Gastroesophageal sphincter (tissue), 4 donors: Measurements from ENCODE around the gene ELAVL3. TPM values are rescaled to one million over a fixed set of nuclear protein-coding genes. Genes with fewer than 3 reads are reported as not detected.

Experiments
- ATAC-seq: fragments of 150-250 bp; one replicate; pipeline ENCODE4 v1.9.1; 2016; ENCODE audit warnings: mild to moderate bottlenecking, moderate library complexity
- H3K27ac ChIP-seq, 4 donors: fragments of 200-600 bp; sonication (generic) in 3 of 4; 1 replicate in 3 of 4; 2 replicates in 1 of 4; pipeline ENCODE4 v1.5.1; 2016 to 2019
- H3K27me3 ChIP-seq: fragments of 200-600 bp; sonication (generic); one replicate; pipeline ENCODE4 v1.5.1; 2019
- H3K36me3 ChIP-seq, 2 donors: fragments of 200-600 bp; sonication (generic); one replicate each; pipeline ENCODE4 v1.5.1; 2019; ENCODE audit warnings: control low read depth in 1 of 2
- H3K4me1 ChIP-seq, 3 donors: fragments of 200-600 bp; sonication (generic); 1 replicate in 2 of 3; 2 replicates in 1 of 3; pipeline ENCODE4 v1.5.1; 2016 to 2019; ENCODE audit warnings: control low read depth in 2 of 3
- H3K4me3 ChIP-seq, 2 donors: fragments of 200-600 bp; sonication (generic); one replicate each; pipeline ENCODE4 v1.5.1; 2019; ENCODE audit warnings: mild to moderate bottlenecking in 1 of 2, moderate library complexity in 1 of 2
- H3K9me3 ChIP-seq, 3 donors: fragments of 200-600 bp; sonication (generic); one replicate each; pipeline ENCODE4 v1.5.1; 2017 to 2019; ENCODE audit warnings: control low read depth in 2 of 3
- CTCF ChIP-seq, 4 experiments: fragments of 200-600 bp in 2 of 4; fragments of 450-650 bp in 2 of 4; sonication (generic) in 1 of 4; IDR thresholded peaks; one replicate each; pipeline ENCODE4 v1.5.1; 2017 to 2019; ENCODE audit warnings: antibody characterized with exemption in 4 of 4, mild to moderate bottlenecking in 2 of 4, moderate library complexity in 2 of 4
- EP300 ChIP-seq: sonication (generic); formaldehyde crosslinking; IDR thresholded peaks from one replicate; pipeline ENCODE4 v1.6.1; 2017; ENCODE audit warnings: antibody characterized with exemption, mild to moderate bottlenecking
- POLR2A ChIP-seq, 2 donors: fragments of 450-650 bp; IDR thresholded peaks; one replicate each; pipeline ENCODE4 v1.6.1; 2017; ENCODE audit warnings: antibody characterized with exemption in 2 of 2, mild to moderate bottlenecking in 2 of 2, moderate library complexity in 1 of 2
- POLR2AphosphoS5 ChIP-seq: sonication (generic); formaldehyde crosslinking; IDR thresholded peaks from one replicate; pipeline ENCODE4 v1.6.1; 2017; ENCODE audit warnings: antibody characterized with exemption
- WGBS, 2 donors: methylation state at CpG; one replicate each; pipeline ENCODE4 v1.1.5; 2018; ENCODE audit warnings: low coverage in 1 of 2; 5-methylcytosine and 5-hydroxymethylcytosine counted together
- total RNA-seq, 4 donors: library from RNA; depleted of rRNA; stranded (reverse); fragments of >200 nt; gene quantifications; one replicate each; pipeline ENCODE4 v1.1.0, GENCODE V29; 2016

The ELAVL3 gene
- total RNA-seq, 4 donors from 2014 or later, result 0.04 to 3.3 (median 0.27) TPM; not detected in 1

DNA sequence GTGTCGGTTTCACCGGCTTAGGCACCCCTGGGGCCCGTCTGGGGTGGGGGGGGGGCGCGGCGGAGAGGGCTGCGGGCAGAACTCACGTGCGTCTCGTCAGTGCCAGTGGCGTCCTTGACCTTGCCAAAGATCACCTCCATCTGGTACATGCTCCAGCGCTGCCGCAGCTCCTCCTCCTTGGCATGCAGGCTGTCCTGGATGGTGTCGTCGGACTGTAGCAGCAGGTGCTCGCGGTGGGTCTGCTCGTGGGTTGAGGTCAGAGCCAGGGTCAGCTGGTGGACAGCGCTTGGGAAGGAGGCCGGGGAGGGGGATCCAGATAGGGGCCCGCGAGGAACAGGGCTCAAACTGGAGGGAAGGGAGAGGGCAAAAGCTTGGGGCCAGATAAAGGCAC is 57.1 kb downstream of the ELAVL3 start:
- Histone ChIP-seq H3K36me3 (no peaks in the 10 kb centered on the region), H3K4me1 (peaks cover 0 to 46% (median 26%) of the 10 kb centered on the region in 3 donors), H3K9me3 (no peaks in the 10 kb centered on the region), H3K27ac (no peak overlapping the region), H3K27me3 (peaks cover 59% of the 10 kb centered on the region), H3K4me3 (no peak overlapping the region)
- TF ChIP-seq EP300 (no peak), POLR2A (IDR thresholded peaks at IDR 0.05) (no peak), POLR2AphosphoS5 (no peak), CTCF (IDR thresholded peaks at IDR 0.05) (no peak)
- ATAC-seq, result no peak
- 4% methylated on average over 4 of the region's 22 CpGs; no CpG with 5 or more reads in 1 of the 2 donors for WGBS, 2 donors

DNA sequence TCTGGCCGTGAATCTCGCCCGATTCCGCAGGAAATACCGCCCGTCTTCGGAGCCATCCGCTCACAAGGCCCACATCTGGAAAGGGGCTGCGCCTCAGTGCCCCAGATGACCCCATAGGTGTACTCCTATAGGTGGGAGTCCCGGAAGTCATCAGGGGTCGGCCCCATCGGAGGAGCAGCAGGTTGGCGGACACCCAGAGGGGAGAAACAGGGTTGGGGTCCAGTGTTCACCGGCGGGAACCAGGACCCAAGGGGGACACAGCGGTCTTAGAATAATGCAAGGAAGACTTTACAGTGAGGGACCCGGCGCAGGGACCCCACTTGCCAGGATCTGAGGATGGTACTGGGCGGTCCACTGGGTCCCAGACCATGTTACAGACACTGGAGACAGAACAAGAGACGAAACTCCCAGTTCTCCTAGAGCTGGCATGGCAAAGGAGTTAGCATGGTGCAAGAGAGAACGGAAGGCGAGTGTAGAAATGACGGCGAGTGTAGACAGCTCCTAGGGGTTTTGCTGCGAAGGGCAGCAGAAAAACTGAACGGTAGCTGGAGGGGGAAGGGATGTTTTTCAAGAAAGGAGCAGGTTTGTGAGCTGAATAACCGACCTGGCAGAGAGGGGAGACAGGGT is 57.6 kb downstream of the ELAVL3 start:
- no peaks in the 10 kb centered on the region for H3K36me3 ChIP-seq
- H3K4me1 ChIP-seq, result peaks cover 0 to 51% (median 31%) of the 10 kb centered on the region in 3 donors
- H3K27ac ChIP-seq, result no peak overlapping the region
- H3K9me3 ChIP-seq, result no peaks in the 10 kb centered on the region
- H3K4me3 ChIP-seq, result no peak overlapping the region
- no peak for ATAC-seq
- TF ChIP-seq EP300 (no peak), POLR2A (IDR thresholded peaks at IDR 0.05) (no peak), CTCF (IDR thresholded peaks at IDR 0.05) (no peak)
- WGBS, 2 donors, result 21 to 56% methylated on average over 5 to 8 of the region's 27 CpGs
- peaks cover 65% of the 10 kb centered on the region for H3K27me3 ChIP-seq

DNA sequence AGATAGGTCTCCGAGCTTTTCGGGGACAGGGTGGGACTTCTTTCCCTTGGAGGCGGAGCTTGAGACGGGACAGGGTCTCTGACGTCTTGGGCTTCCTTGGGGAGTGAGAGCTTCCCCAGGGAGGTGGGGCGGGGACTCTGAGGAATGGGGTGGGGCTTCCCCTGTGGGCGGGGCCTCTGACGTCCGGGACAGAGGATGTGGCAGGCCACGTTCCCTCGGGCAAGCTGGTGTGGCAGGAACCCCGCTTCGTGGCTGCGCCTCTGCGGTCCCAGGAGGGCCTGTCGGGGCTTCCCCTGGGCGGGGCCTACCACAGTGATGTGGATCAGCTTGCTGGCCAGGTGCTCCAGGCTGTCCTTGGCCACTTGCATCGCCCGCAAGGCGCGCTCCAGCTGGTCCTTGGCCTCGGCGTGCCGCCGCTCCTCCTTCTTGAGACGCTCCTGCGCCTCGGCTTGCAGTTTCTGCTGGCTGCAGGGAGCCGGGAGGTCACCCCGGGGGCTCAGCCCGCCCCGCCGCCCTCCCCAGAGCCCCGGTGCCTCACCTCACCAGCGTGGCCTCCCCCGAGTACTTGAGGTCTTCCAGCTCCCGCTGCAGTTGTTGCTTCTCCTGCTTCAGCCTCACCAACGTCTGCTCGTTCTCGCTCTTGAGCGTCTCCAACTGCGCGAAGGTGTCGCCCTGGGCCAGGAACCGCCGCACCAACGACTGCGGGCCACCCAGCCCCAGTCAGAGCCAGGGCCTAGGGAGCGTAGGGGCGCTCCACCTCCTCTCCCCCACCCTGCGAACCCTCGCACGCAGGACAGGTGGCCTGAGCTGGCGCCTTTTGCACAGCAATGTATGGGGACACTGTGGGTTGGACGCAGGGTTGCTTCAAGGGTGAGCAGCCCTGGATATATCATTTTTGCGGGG is 58.4 kb downstream of the ELAVL3 start:
- ATAC-seq, result peak; percentile 54
- H3K36me3 ChIP-seq, result no peaks in the 10 kb centered on the region
- H3K4me3 ChIP-seq, result peak overlapping the region in 1 of 2 donors; percentile 44
- H3K27ac ChIP-seq, result peak overlapping the region in 1 of 4 donors; percentile 23
- peaks cover 0 to 53% (median 31%) of the 10 kb centered on the region in 3 donors for H3K4me1 ChIP-seq
- no CpG with 5 or more reads among the region's 56 CpGs for WGBS, 2 donors
- peaks cover 73% of the 10 kb centered on the region for H3K27me3 ChIP-seq
- no peak for TF ChIP-seq POLR2A (IDR thresholded peaks at IDR 0.05)
- no peak for TF ChIP-seq POLR2AphosphoS5
- no peak for TF ChIP-seq CTCF (IDR thresholded peaks at IDR 0.05)
- TF ChIP-seq EP300, result no peak
- H3K9me3 ChIP-seq, result no peaks in the 10 kb centered on the region

- TF ChIP-seq CTCF (IDR thresholded peaks at IDR 0.05) (no peak), EP300 (no peak), POLR2AphosphoS5 (no peak), POLR2A (IDR thresholded peaks at IDR 0.05) (no peak)
- WGBS, 2 donors, result 36 to 80% methylated on average over 1 to 15 of the region's 36 CpGs
- peak overlapping the region in 1 of 2 donors; percentile 44 for H3K4me3 ChIP-seq
- peaks cover 0 to 53% (median 31%) of the 10 kb centered on the region in 3 donors for H3K4me1 ChIP-seq
- H3K27me3 ChIP-seq, result peaks cover 82% of the 10 kb centered on the region
- H3K9me3 ChIP-seq, result no peaks in the 10 kb centered on the region
- peak; percentile 32 for ATAC-seq
- H3K27ac ChIP-seq, result peak overlapping the region in 1 of 4 donors; percentile 25
- H3K36me3 ChIP-seq, result no peaks in the 10 kb centered on the region
Measured at GRCh38 chr19:11421371-11422098, 59.3 kb downstream of the ELAVL3 start.
